ENCODE results near the gene EIF2S1. TPM values are rescaled to one million over a fixed set of nuclear protein-coding genes. Genes with fewer than 3 reads are reported as not detected.

The EIF2S1 gene
- total and polyA plus RNA-seq, 2 donors from 2014 or later: 52.8 to 78.2 TPM

DNA sequence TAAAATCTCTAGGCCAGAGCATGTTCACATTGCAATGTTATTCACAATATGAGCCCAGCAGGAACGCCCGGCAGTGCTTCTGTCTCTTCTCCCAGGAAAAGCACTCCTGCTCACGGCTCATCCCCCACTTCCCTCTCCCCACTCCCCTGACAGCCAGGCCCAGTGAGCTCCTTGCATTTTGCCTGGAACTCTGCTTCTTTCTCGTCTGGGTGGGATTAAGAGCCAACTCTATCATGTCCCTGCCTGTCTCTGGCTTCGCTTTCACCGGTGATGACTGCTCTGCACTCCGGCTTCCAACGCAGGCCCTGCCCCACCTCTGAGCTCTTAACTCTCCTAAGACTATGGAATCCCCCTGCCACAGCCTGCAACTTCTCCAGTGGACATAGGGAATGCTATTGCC is 49.3 kb downstream of the EIF2S1 start:
- DNase-seq (no peak), FAIRE-seq (no peak)
- Histone ChIP-seq H3K36me3 (ENCODE audit: control insufficient read depth in 2 of 3, insufficient read depth in 3 of 3, low read length in 3 of 3) (no peaks in the 10 kb centered on the region), H3K27ac (ENCODE audit: low read depth in 2 of 2, low read length in 2 of 2) (no peak overlapping the region), H3K4me3 (ENCODE audit: low read length in 3 of 3) (no peak overlapping the region), H3K27me3 (ENCODE audit: control insufficient read depth, insufficient read depth, low read length) (no peaks in the 10 kb centered on the region), H3K9me3 (ENCODE audit: control insufficient read depth in 2 of 3, insufficient read depth in 1 of 3, low read length in 3 of 3) (no peaks in the 10 kb centered on the region), H3K4me1 (ENCODE audit: control insufficient read depth in 2 of 3, insufficient read depth in 2 of 3, low read depth in 1 of 3, low read length in 3 of 3) (no peaks in the 10 kb centered on the region), H3K9ac (ENCODE audit: low read length in 3 of 3) (no peak overlapping the region)
- intact Hi-C loops (cut with DNase I): no loop called here
- TF ChIP-seq, protein P1, sequence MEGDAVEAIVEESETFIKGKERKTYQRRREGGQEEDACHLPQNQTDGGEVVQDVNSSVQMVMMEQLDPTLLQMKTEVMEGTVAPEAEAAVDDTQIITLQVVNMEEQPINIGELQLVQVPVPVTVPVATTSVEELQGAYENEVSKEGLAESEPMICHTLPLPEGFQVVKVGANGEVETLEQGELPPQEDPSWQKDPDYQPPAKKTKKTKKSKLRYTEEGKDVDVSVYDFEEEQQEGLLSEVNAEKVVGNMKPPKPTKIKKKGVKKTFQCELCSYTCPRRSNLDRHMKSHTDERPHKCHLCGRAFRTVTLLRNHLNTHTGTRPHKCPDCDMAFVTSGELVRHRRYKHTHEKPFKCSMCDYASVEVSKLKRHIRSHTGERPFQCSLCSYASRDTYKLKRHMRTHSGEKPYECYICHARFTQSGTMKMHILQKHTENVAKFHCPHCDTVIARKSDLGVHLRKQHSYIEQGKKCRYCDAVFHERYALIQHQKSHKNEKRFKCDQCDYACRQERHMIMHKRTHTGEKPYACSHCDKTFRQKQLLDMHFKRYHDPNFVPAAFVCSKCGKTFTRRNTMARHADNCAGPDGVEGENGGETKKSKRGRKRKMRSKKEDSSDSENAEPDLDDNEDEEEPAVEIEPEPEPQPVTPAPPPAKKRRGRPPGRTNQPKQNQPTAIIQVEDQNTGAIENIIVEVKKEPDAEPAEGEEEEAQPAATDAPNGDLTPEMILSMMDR (IDR thresholded peaks at IDR 0.05; ENCODE audit: borderline replicate concordance, extremely low read depth, insufficient read depth): no peak

DNA sequence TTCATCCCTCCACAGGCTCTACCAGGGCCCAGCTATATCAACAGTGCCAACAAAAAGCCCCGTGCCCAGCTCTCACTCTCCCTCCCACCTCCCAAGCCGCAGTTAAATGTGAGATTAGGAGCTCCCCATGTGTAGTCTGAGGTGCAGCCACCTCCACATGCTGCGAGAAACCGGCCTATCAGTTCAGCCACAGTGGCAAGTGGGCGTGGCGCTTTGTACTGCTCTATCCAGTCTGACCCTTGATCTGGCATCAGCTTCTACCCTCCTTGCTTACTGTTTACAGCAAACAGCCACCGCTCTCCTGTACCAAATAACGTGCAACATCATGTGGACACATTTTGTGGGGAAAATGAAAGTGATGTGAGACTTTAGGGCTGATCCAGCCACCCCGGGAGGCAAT is 50.2 kb downstream of the EIF2S1 start:
- Histone ChIP-seq H3K9ac (ENCODE audit: low read length in 3 of 3) (no peak overlapping the region), H3K4me3 (ENCODE audit: low read length in 3 of 3) (no peak overlapping the region), H3K27ac (ENCODE audit: low read depth in 2 of 2, low read length in 2 of 2) (no peak overlapping the region), H3K27me3 (ENCODE audit: control insufficient read depth, insufficient read depth, low read length) (no peaks in the 10 kb centered on the region), H3K9me3 (ENCODE audit: control insufficient read depth in 2 of 3, insufficient read depth in 1 of 3, low read length in 3 of 3) (no peaks in the 10 kb centered on the region), H3K36me3 (ENCODE audit: control insufficient read depth in 2 of 3, insufficient read depth in 3 of 3, low read length in 3 of 3) (no peaks in the 10 kb centered on the region), H3K4me1 (ENCODE audit: control insufficient read depth in 2 of 3, insufficient read depth in 2 of 3, low read depth in 1 of 3, low read length in 3 of 3) (no peaks in the 10 kb centered on the region)
- DNase-seq (no peak), FAIRE-seq (no peak)
- TF ChIP-seq, protein P1 (IDR thresholded peaks at IDR 0.05; ENCODE audit: borderline replicate concordance, extremely low read depth, insufficient read depth): no peak
- intact Hi-C loops (cut with DNase I): no loop called here

DNA sequence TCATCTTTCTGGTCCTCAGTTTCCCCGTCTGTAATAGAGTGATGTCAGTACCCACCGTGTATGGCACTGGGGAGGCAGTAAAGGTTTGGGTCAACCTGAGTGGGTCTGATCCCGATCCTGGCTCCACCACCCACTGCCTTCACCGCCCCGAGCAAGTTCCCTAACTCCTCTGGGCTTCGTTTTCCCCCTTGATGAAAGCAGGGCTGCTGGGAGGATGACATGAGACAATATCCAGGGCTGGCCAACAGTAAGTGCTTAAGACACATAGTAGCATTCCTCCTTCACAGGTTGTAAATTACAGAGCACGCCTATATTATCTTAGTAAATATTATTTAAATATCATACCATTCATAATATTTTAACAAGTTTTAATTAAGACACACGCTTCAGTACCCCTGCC is 51.2 kb downstream of the EIF2S1 start:
- Histone ChIP-seq H3K36me3 (ENCODE audit: control insufficient read depth in 2 of 3, insufficient read depth in 3 of 3, low read length in 3 of 3) (no peaks in the 10 kb centered on the region), H3K9me3 (ENCODE audit: control insufficient read depth in 2 of 3, insufficient read depth in 1 of 3, low read length in 3 of 3) (no peaks in the 10 kb centered on the region), H3K27ac (ENCODE audit: low read depth in 2 of 2, low read length in 2 of 2) (no peak overlapping the region), H3K27me3 (ENCODE audit: control insufficient read depth, insufficient read depth, low read length) (no peaks in the 10 kb centered on the region), H3K4me1 (ENCODE audit: control insufficient read depth in 2 of 3, insufficient read depth in 2 of 3, low read depth in 1 of 3, low read length in 3 of 3) (no peaks in the 10 kb centered on the region), H3K4me3 (ENCODE audit: low read length in 3 of 3) (peak overlapping the region in 2 of 3 donors; percentile 25 to 66), H3K9ac (ENCODE audit: low read length in 3 of 3) (no peak overlapping the region)
- TF ChIP-seq, protein P1 (IDR thresholded peaks at IDR 0.05; ENCODE audit: borderline replicate concordance, extremely low read depth, insufficient read depth): no peak
- intact Hi-C loops (cut with DNase I): no loop called here
- DNase-seq (no peak), FAIRE-seq (no peak)

DNA sequence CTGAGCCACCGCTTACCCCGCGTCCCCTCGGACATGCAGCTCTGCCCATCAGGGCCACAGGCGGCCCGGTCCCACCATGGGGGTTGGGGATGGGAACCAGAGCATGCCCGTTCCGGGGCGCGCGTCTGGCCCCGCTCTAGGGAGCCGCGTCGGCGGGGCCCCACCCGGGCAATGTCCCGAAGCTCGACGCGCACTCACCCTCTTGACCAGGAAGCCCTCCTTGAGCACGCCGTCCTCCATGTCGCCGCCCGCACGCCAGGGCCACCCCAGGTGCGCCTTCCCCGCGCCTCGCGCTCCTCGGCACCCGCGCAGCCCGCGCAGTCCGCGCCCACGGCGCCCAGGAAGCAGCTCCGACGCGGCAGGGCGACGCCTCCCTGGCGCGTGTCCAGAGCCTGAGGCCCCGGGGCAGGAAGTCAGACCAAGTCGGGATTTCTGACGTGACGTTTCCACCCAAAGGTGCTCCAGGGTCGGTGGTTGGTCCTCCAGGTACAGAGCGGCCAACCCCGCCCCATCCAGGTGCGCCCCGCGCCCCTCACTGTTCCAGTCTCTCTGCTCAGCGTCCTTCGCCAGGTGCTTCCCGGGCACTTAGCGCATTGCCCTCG is 51.8 kb downstream of the EIF2S1 start, which contains the start of gene PLEK2:
TSS of gene PLEK2 (minus strand) at position 346 of the 602 bp plus-strand sequence. CDS start at position 240, 106 bp downstream.
- DNase-seq (peak; percentile 20 to 92 (median 46)), FAIRE-seq (no peak)

More for the DNA sequence above, 51.8 kb downstream of the EIF2S1 start, which contains the start of gene PLEK2:
- intact Hi-C loops (cut with DNase I): no loop called here
- TF ChIP-seq, protein P1 (IDR thresholded peaks at IDR 0.05; ENCODE audit: borderline replicate concordance, extremely low read depth, insufficient read depth): no peak
- H3K4me1 ChIP-seq (ENCODE audit: control insufficient read depth in 2 of 3, insufficient read depth in 2 of 3, low read depth in 1 of 3, low read length in 3 of 3): no peaks in the 10 kb centered on the region
- no peak within 1 kb of the TSS for H3K27ac ChIP-seq (ENCODE audit: low read depth in 2 of 2, low read length in 2 of 2)
- peak within 1 kb of the TSS in 2 of 3 donors; percentile 25 to 66 for H3K4me3 ChIP-seq (ENCODE audit: low read length in 3 of 3)
- no peaks in the 10 kb centered on the region for H3K9me3 ChIP-seq (ENCODE audit: control insufficient read depth in 2 of 3, insufficient read depth in 1 of 3, low read length in 3 of 3)
- no peaks in the 10 kb centered on the region for H3K36me3 ChIP-seq (ENCODE audit: control insufficient read depth in 2 of 3, insufficient read depth in 3 of 3, low read length in 3 of 3)
- peaks cover 2% of the 10 kb centered on the region for H3K27me3 ChIP-seq (ENCODE audit: control insufficient read depth, insufficient read depth, low read length)
- peak within 1 kb of the TSS in 1 of 3 donors; percentile 46 for H3K9ac ChIP-seq (ENCODE audit: low read length in 3 of 3)

Measured in kidney (tissue), 14 donors.